GM23338 (cell line): ENCODE measurements around the gene CNN3. TPM values are rescaled to one million over a fixed set of nuclear protein-coding genes. Genes with fewer than 3 reads are reported as not detected.

Experiments used
- ATAC-seq: fragments of 200-7000 bp; cut with Tn5 transposase; 3 replicates; pipeline ENCODE4 v1.9.1; 2020
- DNase-seq: peaks from one replicate; pipeline ENCODE4 v3.0.0-alpha.2; 2015; ENCODE audit warnings: low spot score
- H2AFZ ChIP-seq: fragments of 200-600 bp; sonication (generic); 2 replicates; pipeline ENCODE4 v1.8.0; 2016; ENCODE audit warnings: antibody characterized with exemption, mild to moderate bottlenecking, moderate library complexity
- H3F3A ChIP-seq: fragments of 200-600 bp; sonication (generic); replicated peaks from 2 replicates; pipeline ENCODE4 v1.8.0; 2017; ENCODE audit warnings: antibody characterized with exemption, mixed run types, low read depth
- H3K27ac ChIP-seq: fragments of 200-600 bp; sonication (generic); 2 replicates; pipeline ENCODE4 v1.6.1; 2016; ENCODE audit warnings: low read depth
- H3K27me3 ChIP-seq: fragments of 200-600 bp; sonication (generic); 2 replicates; pipeline ENCODE4 v1.8.0; 2016; ENCODE audit warnings: mild to moderate bottlenecking, mixed run types, moderate library complexity; ENCODE audit not compliant: insufficient read depth
- H3K36me3 ChIP-seq: fragments of 200-600 bp; sonication (generic); 2 replicates; pipeline ENCODE4 v1.8.0; 2016; ENCODE audit warnings: mild to moderate bottlenecking; ENCODE audit not compliant: insufficient read depth
- H3K4me1 ChIP-seq: fragments of 200-600 bp; sonication (generic); 2 replicates; pipeline ENCODE4 v1.8.0; 2016; ENCODE audit warnings: mild to moderate bottlenecking, moderate library complexity; ENCODE audit not compliant: insufficient read depth
- H3K4me2 ChIP-seq: fragments of 200-600 bp; sonication (generic); 2 replicates; pipeline ENCODE4 v1.7.1; 2017; ENCODE audit warnings: mixed run types
- H3K4me3 ChIP-seq: fragments of 200-600 bp; sonication (generic); 2 replicates; pipeline ENCODE4 v1.6.1; 2016; ENCODE audit warnings: mixed run types
- H3K79me2 ChIP-seq: fragments of 200-600 bp; sonication (generic); replicated peaks from 2 replicates; pipeline ENCODE4 v1.8.0; 2017; ENCODE audit warnings: mild to moderate bottlenecking; ENCODE audit not compliant: insufficient read depth
- H3K9me2 ChIP-seq: fragments of 200-600 bp; sonication (generic); 2 replicates; pipeline ENCODE4 v1.8.0; 2017; ENCODE audit not compliant: insufficient read depth
- H4K20me1 ChIP-seq: fragments of 200-600 bp; sonication (generic); replicated peaks from 2 replicates; pipeline ENCODE4 v1.8.0; 2017; ENCODE audit warnings: mild to moderate bottlenecking; ENCODE audit not compliant: insufficient read depth
- H3K27ac Mint-ChIP-seq: 2 replicates; pipeline ENCODE4 v1.8.0; 2020; ENCODE audit warnings: inconsistent platforms, mild to moderate bottlenecking, moderate library complexity, mixed read lengths
- H3K27me3 Mint-ChIP-seq: 3 replicates; pipeline ENCODE4 v1.8.0; 2022; ENCODE audit warnings: low read depth, mild to moderate bottlenecking, moderate library complexity, mixed read lengths, inconsistent platforms; ENCODE audit not compliant: insufficient read depth, poor library complexity
- H3K36me3 Mint-ChIP-seq: 3 replicates; pipeline ENCODE4 v1.8.0; 2021; ENCODE audit warnings: low read depth, mild to moderate bottlenecking, inconsistent platforms, moderate library complexity, mixed read lengths
- H3K4me1 Mint-ChIP-seq: 3 replicates; pipeline ENCODE4 v1.8.0; 2020; ENCODE audit warnings: mild to moderate bottlenecking, inconsistent platforms, mixed read lengths
- H3K4me3 Mint-ChIP-seq: 3 replicates; pipeline ENCODE4 v1.8.0; 2021; ENCODE audit warnings: moderate library complexity, mild to moderate bottlenecking, inconsistent platforms, mixed read lengths
- H3K9me3 Mint-ChIP-seq: 3 replicates; pipeline ENCODE4 v1.8.0; 2020; ENCODE audit warnings: moderate library complexity, mild to moderate bottlenecking, inconsistent platforms, mixed read lengths
- JUNB ChIP-seq: IDR thresholded peaks from one replicate; pipeline ENCODE4 v1.6.1; 2016; ENCODE audit warnings: antibody characterized with exemption; ENCODE audit not compliant: unreplicated experiment
- NANOG ChIP-seq: IDR thresholded peaks from 2 replicates; pipeline ENCODE4 v1.6.1; 2016; ENCODE audit warnings: antibody characterized with exemption, borderline replicate concordance
- REST ChIP-seq: IDR thresholded peaks from one replicate; pipeline ENCODE4 v1.6.1; 2018; ENCODE audit warnings: antibody characterized with exemption; ENCODE audit not compliant: unreplicated experiment
- ZNF462 ChIP-seq: fragments of 250-450 bp; sonication (Bioruptor Pico); IDR thresholded peaks from 2 replicates; pipeline ENCODE4 v1.5.0; 2020; ENCODE audit warnings: mild to moderate bottlenecking, moderate library complexity
- polyA plus RNA-seq: library from polyadenylated mRNA; unstranded; fragments of >200 nt; fragmentation: Nextera tagmentation; extraction: Ambion mirVana; gene quantifications from 2 replicates; pipeline ENCODE4 v1.2.1, GENCODE V29; 2016
- total RNA-seq: library from RNA; depleted of rRNA; stranded (reverse); fragments of >200 nt; shearing (Covaris generic); gene quantifications from 2 replicates; pipeline ENCODE4 v1.2.3, GENCODE V29; 2014

CNN3 gene
- total and polyA plus RNA-seq, 2 experiments from 2014 or later: 220 to 312 TPM

- TF ChIP-seq NANOG (no peak), JUNB (no peak), ZNF462 (CRISPR knock-in tag) (no peak), REST (no peak)
- H3K4me3 Mint-ChIP-seq: no peak overlapping the region
- H3K27me3 Mint-ChIP-seq: peaks cover 4% of the 10 kb centered on the region
- H3K79me2 ChIP-seq: peaks cover 100% of the 10 kb centered on the region
- H3K4me2 ChIP-seq: no peak overlapping the region
- H3K9me3 Mint-ChIP-seq: no peaks in the 10 kb centered on the region
- H3K27me3 ChIP-seq: no peaks in the 10 kb centered on the region
- H4K20me1 ChIP-seq: peaks cover 97% of the 10 kb centered on the region
- no peaks in the 10 kb centered on the region for H3F3A ChIP-seq
- H2AFZ ChIP-seq: no peak overlapping the region
- peaks cover 59% of the 10 kb centered on the region for H3K4me1 ChIP-seq
- peaks cover 43% of the 10 kb centered on the region for H3K36me3 Mint-ChIP-seq
- H3K27ac Mint-ChIP-seq: no peak overlapping the region
- H3K27ac ChIP-seq: 0 out of 2 replicates have a peak overlapping the region, but pooled peaks have one; percentile 9
- DNase-seq: no peak
- no peak overlapping the region for H3K4me3 ChIP-seq
- no peaks in the 10 kb centered on the region for H3K36me3 ChIP-seq
- H3K4me1 Mint-ChIP-seq: peaks cover 59% of the 10 kb centered on the region
- ATAC-seq: peak; percentile 7; the same call in 2 of the 3 replicates
- peaks cover 7% of the 10 kb centered on the region for H3K9me2 ChIP-seq
Observed at GRCh38 chr1:94912263-94913184, 14.4 kb downstream of the CNN3 start.
